Measurements from ENCODE around the gene MRPL1.

The MRPL1 gene

DNA sequence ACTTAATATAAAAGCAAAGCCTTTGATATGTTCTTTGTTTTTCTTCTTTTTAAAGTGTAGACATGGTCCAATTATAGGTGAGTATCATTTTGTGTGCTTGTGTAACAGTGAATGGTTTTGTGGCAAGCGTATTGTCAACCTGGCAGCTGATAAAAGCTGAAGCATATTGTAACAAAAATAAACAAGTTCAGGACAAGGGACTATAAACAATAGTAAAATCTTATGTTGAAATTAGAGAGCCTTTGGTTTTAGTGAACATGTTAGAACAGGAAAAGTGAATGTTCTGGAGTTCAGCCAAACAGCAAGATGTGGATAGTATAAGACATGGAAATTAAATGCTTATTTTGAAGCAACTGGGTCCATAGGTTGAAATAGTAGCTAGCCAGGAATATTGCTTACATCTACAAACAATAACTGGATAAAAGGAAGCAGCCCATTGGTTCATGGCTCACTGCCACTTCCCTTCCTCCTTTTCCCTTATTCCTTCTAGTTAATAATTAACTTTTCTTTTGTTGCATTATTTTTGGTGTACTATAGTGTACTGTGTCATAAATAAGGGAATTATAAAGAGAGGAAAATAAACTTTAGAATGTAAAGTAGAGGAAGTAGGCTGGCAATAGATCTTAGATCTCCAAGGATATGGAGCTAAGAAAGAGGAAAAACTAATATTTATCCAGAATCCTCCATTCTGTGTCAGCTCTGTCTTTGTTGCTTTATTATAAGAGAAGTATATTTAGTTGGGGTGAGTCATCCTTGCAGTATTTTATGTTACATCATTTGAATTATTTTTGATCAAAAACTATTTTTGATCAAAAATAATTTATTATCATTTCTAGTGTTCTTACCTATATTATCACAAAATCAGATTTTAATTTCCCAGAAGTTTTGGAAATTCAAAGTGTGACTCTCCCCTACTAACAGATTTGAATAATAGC is 65.6 kb downstream of the MRPL1 start (continued):
- no peak for TF ChIP-seq ZNF423 (tag by site-specific recombination; IDR thresholded peaks at IDR 0.05)
- TF ChIP-seq, protein P1, sequence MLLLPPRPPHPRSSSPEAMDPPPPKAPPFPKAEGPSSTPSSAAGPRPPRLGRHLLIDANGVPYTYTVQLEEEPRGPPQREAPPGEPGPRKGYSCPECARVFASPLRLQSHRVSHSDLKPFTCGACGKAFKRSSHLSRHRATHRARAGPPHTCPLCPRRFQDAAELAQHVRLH (tag by site-specific recombination; IDR thresholded peaks at IDR 0.05): no peak
- TF ChIP-seq ZNF623 (tag by site-specific recombination; IDR thresholded peaks at IDR 0.05): no peak
- TF ChIP-seq, protein P2, sequence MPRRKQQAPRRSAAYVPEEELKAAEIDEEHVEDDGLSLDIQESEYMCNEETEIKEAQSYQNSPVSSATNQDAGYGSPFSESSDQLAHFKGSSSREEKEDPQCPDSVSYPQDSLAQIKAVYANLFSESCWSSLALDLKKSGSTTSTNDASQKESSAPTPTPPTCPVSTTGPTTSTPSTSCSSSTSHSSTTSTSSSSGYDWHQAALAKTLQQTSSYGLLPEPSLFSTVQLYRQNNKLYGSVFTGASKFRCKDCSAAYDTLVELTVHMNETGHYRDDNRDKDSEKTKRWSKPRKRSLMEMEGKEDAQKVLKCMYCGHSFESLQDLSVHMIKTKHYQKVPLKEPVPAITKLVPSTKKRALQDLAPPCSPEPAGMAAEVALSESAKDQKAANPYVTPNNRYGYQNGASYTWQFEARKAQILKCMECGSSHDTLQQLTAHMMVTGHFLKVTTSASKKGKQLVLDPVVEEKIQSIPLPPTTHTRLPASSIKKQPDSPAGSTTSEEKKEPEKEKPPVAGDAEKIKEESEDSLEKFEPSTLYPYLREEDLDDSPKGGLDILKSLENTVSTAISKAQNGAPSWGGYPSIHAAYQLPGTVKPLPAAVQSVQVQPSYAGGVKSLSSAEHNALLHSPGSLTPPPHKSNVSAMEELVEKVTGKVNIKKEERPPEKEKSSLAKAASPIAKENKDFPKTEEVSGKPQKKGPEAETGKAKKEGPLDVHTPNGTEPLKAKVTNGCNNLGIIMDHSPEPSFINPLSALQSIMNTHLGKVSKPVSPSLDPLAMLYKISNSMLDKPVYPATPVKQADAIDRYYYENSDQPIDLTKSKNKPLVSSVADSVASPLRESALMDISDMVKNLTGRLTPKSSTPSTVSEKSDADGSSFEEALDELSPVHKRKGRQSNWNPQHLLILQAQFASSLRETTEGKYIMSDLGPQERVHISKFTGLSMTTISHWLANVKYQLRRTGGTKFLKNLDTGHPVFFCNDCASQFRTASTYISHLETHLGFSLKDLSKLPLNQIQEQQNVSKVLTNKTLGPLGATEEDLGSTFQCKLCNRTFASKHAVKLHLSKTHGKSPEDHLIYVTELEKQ (tag by site-specific recombination; IDR thresholded peaks at IDR 0.05; ENCODE audit: borderline replicate concordance): no peak
- no peak for TF ChIP-seq ZNF148 (tag by site-specific recombination; IDR thresholded peaks at IDR 0.05; ENCODE audit: borderline replicate concordance)
- no peak for TF ChIP-seq ZNF280D (tag by site-specific recombination; IDR thresholded peaks at IDR 0.05)
- no peak for TF ChIP-seq ZNF426 (tag by site-specific recombination; IDR thresholded peaks at IDR 0.05)
- peak; percentile 37; the same call in 1 of the 2 replicates for TF ChIP-seq ZBTB48 (tag by site-specific recombination; IDR thresholded peaks at IDR 0.05)
- TF ChIP-seq ZNF660 (tag by site-specific recombination; IDR thresholded peaks at IDR 0.05): no peak
- TF ChIP-seq ZNF664 (tag by site-specific recombination; IDR thresholded peaks at IDR 0.05): peak; percentile 79; the same call in 1 of the 2 replicates
- TF ChIP-seq ZNF2 (tag by site-specific recombination; IDR thresholded peaks at IDR 0.05): no peak
- no peak for TF ChIP-seq ZNF133 (tag by site-specific recombination; IDR thresholded peaks at IDR 0.05)
- peak; percentile 76; the same call in 1 of the 2 replicates for TF ChIP-seq ZNF843 (tag by site-specific recombination; IDR thresholded peaks at IDR 0.05)
- no peak for TF ChIP-seq ZNF677 (tag by site-specific recombination; IDR thresholded peaks at IDR 0.05)
- no peak for TF ChIP-seq HOXD13 (CRISPR knock-in tag; IDR thresholded peaks at IDR 0.05; ENCODE audit: borderline replicate concordance)
- TF ChIP-seq ZNF549 (tag by site-specific recombination; IDR thresholded peaks at IDR 0.05): peak; percentile 36; the same call in 1 of the 2 replicates
- no peak for TF ChIP-seq ZNF112 (tag by site-specific recombination; IDR thresholded peaks at IDR 0.05)
- no peak for TF ChIP-seq ZNF514 (tag by site-specific recombination; IDR thresholded peaks at IDR 0.05)
- 0 out of 2 replicates have a peak, but pooled peaks have one; percentile 57 for TF ChIP-seq WT1 (tag by site-specific recombination; IDR thresholded peaks at IDR 0.05)
- TF ChIP-seq, protein P3, sequence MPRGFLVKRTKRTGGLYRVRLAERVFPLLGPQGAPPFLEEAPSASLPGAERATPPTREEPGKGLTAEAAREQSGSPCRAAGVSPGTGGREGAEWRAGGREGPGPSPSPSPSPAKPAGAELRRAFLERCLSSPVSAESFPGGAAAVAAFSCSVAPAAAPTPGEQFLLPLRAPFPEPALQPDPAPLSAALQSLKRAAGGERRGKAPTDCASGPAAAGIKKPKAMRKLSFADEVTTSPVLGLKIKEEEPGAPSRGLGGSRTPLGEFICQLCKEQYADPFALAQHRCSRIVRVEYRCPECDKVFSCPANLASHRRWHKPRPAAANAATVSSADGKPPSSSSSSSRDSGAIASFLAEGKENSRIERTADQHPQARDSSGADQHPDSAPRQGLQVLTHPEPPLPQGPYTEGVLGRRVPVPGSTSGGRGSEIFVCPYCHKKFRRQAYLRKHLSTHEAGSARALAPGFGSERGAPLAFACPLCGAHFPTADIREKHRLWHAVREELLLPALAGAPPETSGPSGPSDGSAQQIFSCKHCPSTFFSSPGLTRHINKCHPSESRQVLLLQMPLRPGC (tag by site-specific recombination; IDR thresholded peaks at IDR 0.05): 0 out of 2 replicates have a peak, but pooled peaks have one; percentile 31
- 0 out of 2 replicates have a peak, but pooled peaks have one; percentile 15 for TF ChIP-seq ZNF629 (tag by site-specific recombination; IDR thresholded peaks at IDR 0.05)
- TF ChIP-seq, protein P4, sequence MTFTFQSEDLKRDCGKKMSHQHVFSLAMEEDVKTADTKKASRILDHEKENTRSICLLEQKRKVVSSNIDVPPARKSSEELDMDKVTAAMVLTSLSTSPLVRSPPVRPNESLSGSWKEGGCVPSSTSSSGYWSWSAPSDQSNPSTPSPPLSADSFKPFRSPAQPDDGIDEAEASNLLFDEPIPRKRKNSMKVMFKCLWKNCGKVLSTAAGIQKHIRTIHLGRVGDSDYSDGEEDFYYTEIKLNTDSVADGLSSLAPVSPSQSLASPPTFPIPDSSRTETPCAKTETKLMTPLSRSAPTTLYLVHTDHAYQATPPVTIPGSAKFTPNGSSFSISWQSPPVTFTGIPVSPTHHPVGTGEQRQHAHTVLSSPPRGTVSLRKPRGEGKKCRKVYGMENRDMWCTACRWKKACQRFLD (tag by site-specific recombination; IDR thresholded peaks at IDR 0.05): no peak
- TF ChIP-seq ZNF561 (tag by site-specific recombination; IDR thresholded peaks at IDR 0.05; ENCODE audit: borderline replicate concordance): 0 out of 2 replicates have a peak, but pooled peaks have one; percentile 27
- peak; percentile 59; the same call in 1 of the 2 replicates for TF ChIP-seq BCL11A (tag by site-specific recombination; IDR thresholded peaks at IDR 0.05; ENCODE audit: low read depth)
- TF ChIP-seq ZSCAN30 (tag by site-specific recombination; IDR thresholded peaks at IDR 0.05): 0 out of 2 replicates have a peak, but pooled peaks have one; percentile 25
- TF ChIP-seq KLF1 (tag by site-specific recombination; IDR thresholded peaks at IDR 0.05): no peak
